ENCODE results near the gene ETFA. TPM values are rescaled to one million over a fixed set of nuclear protein-coding genes. Genes with fewer than 3 reads are reported as not detected.
A peak's percentile ranks its signal among the peaks of the same experiment; 100 is the strongest.

Gene ETFA
- total and polyA plus RNA-seq, 10 donors: 49.7 to 98.5 (median 80.5) TPM

GRCh38 chr15:76339305-76340197 lies 28.3 kb upstream of the ETFA start:
- WGBS, 5 donors: 7 to 12% (median 9%) methylated on average over 44 to 48 of the region's 48 CpGs
- H3K4me1 ChIP-seq: peaks cover 56 to 94% (median 85%) of the 10 kb centered on the region in 6 donors

GRCh38 chr15:76338486-76339304 lies 27.4 kb upstream of the ETFA start:
- Histone ChIP-seq H3K9me3 (peaks cover 0 to 11% (median 0%) of the 10 kb centered on the region in 8 donors), H3K4me3 (peak overlapping the region in 7 of 8 donors; percentile 2 to 67 (median 32)), H3K27ac (peak overlapping the region in 1 of 8 donors; percentile 82), H3K36me3 (no peaks in the 10 kb centered on the region), H3K4me1 (peaks cover 56 to 91% (median 85%) of the 10 kb centered on the region in 6 donors), H3K27me3 (replicated peaks in 1 of 7) (peaks cover 34 to 100% (median 100%) of the 10 kb centered on the region in 7 donors)
- WGBS, 5 donors: 15 to 35% (median 17%) methylated on average over 12 to 26 of the region's 26 CpGs
- TF ChIP-seq POLR2A (IDR thresholded peaks at IDR 0.05) (no peak), POLR2AphosphoS5 (IDR thresholded peaks at IDR 0.05) (no peak), CTCF (IDR thresholded peaks at IDR 0.05 in 8 of 11, conservative IDR thresholded peaks at IDR 0.05 in 3 of 11) (no peak)
- no peak for DNase-seq
- intact Hi-C loops (cut with DNase I; ENCODE audit: low total_unique reads): no loop called here

More at GRCh38 chr15:76339305-76340197, 28.3 kb upstream of the ETFA start:
- Histone ChIP-seq H3K27me3 (replicated peaks in 1 of 7) (peaks cover 34 to 100% (median 100%) of the 10 kb centered on the region in 7 donors), H3K27ac (no peak overlapping the region), H3K9me3 (peaks cover 0 to 11% (median 0%) of the 10 kb centered on the region in 8 donors), H3K36me3 (no peaks in the 10 kb centered on the region), H3K4me3 (peak overlapping the region; percentile 28 to 67 (median 49))
- no peak for DNase-seq
- intact Hi-C loops (cut with DNase I; ENCODE audit: low total_unique reads): no loop called here
- no peak for TF ChIP-seq POLR2AphosphoS5 (IDR thresholded peaks at IDR 0.05)
- TF ChIP-seq POLR2A (IDR thresholded peaks at IDR 0.05): no peak
- no peak for TF ChIP-seq CTCF (IDR thresholded peaks at IDR 0.05 in 8 of 11, conservative IDR thresholded peaks at IDR 0.05 in 3 of 11)

GRCh38 chr15:76337696-76338485 lies 26.6 kb upstream of the ETFA start:
- DNase-seq: peak; percentile 83
- Histone ChIP-seq H3K27me3 (replicated peaks in 1 of 7) (peaks cover 33 to 100% (median 98%) of the 10 kb centered on the region in 7 donors), H3K36me3 (no peaks in the 10 kb centered on the region), H3K9me3 (peaks cover 0 to 10% (median 0%) of the 10 kb centered on the region in 8 donors), H3K4me3 (peak overlapping the region in 7 of 8 donors; percentile 2 to 67 (median 28)), H3K4me1 (peaks cover 52 to 83% (median 79%) of the 10 kb centered on the region in 6 donors), H3K27ac (peak overlapping the region in 1 of 8 donors; percentile 82)
- peak in 1 of 3 donors; percentile 44 for TF ChIP-seq POLR2AphosphoS5 (IDR thresholded peaks at IDR 0.05)
- TF ChIP-seq CTCF (IDR thresholded peaks at IDR 0.05 in 8 of 11, conservative IDR thresholded peaks at IDR 0.05 in 3 of 11): no peak
- intact Hi-C loops (cut with DNase I; ENCODE audit: low total_unique reads): no loop called here
- WGBS, 5 donors: 3 to 6% (median 5%) methylated on average over 38 to 89 of the region's 89 CpGs
